Measurements from ENCODE around the gene NPAS2. TPM values are rescaled to one million over a fixed set of nuclear protein-coding genes. Genes with fewer than 3 reads are reported as not detected.

Gene NPAS2
- total and polyA plus RNA-seq, 2 of the 8 experiments (the other 6 are each of a cell fraction or from before 2014, with no cell fraction given): 1.8 to 1.9 TPM

GRCh38 chr2:100865816-100866460 lies 46.0 kb downstream of the NPAS2 start:
- H4K5ac ChIP-seq (ENCODE audit: insufficient read length, low read depth, low read length): no peak overlapping the region
- no peak overlapping the region for H3K18ac ChIP-seq (ENCODE audit: extremely low read depth, low read length)
- H3K79me2 ChIP-seq (ENCODE audit: control insufficient read depth in 1 of 2, insufficient read depth in 2 of 2, low read length in 2 of 2): no peaks in the 10 kb centered on the region
- H3K9me3 ChIP-seq (ENCODE audit: insufficient read depth in 2 of 2, low read depth in 1 of 2, low read length in 1 of 2): peaks cover 0 to 4% of the 10 kb centered on the region in 2 experiments; a peak in 1 of 4 replicates
- H3K14ac ChIP-seq (ENCODE audit: insufficient read length): no peak overlapping the region
- no peak overlapping the region for H3K4me2 ChIP-seq (ENCODE audit: insufficient read depth in 1 of 2, low read depth in 2 of 2, low read length in 2 of 2)
- no peak overlapping the region for H3K27ac ChIP-seq (ENCODE audit: low read depth, low read length)
- 89% methylated on average over 5 of the region's 5 CpGs; no CpG with 5 or more reads in 1 of the 2 experiments for WGBS, 2 experiments (ENCODE audit: extremely low coverage in 1 of 2, insufficient coverage in 1 of 2, insufficient read length in 1 of 2, insufficient replicate concordance in 2 of 2, low coverage in 1 of 2, low lambda C conversion rate in 2 of 2, missing lambda C conversion rate in 1 of 2)
- ChIA-PET POLR2A (ENCODE audit: partially characterized antibody) (no interaction called here), CTCF (ENCODE audit: partially characterized antibody) (no interaction called here)
- no peak overlapping the region for H3K4me3 ChIP-seq (ENCODE audit: extremely low read depth in 1 of 4, insufficient read depth in 2 of 4, low read depth in 3 of 4, low read length in 4 of 4)
- H3K9ac ChIP-seq (replicated peaks in 1 of 4; ENCODE audit: extremely low read depth in 1 of 4, low read depth in 3 of 4, low read length in 3 of 4): no peak overlapping the region
- H4K20me1 ChIP-seq (replicated peaks in 1 of 2; ENCODE audit: control insufficient read depth in 1 of 2, insufficient read depth in 2 of 2, low read length in 2 of 2): no peaks in the 10 kb centered on the region
- H2BK15ac ChIP-seq (ENCODE audit: low read length): no peak overlapping the region
- H2AFZ ChIP-seq (ENCODE audit: low read length): no peak overlapping the region
- no peak overlapping the region for H2AK5ac ChIP-seq (ENCODE audit: low read depth, low read length)
- no peak overlapping the region for H4K8ac ChIP-seq (ENCODE audit: extremely low read depth, insufficient read depth, low read length)
- H2BK12ac ChIP-seq (ENCODE audit: low read depth, low read length): no peak overlapping the region
- no peaks in the 10 kb centered on the region for H3K36me3 ChIP-seq (ENCODE audit: control insufficient read depth in 2 of 4, insufficient read depth in 4 of 4, low read length in 3 of 4)
- no peaks in the 10 kb centered on the region for H3K27me3 ChIP-seq (replicated peaks in 1 of 4; ENCODE audit: control insufficient read depth in 3 of 4, extremely low read depth in 1 of 4, insufficient read depth in 3 of 4, low read length in 3 of 4)
- H3K23ac ChIP-seq (ENCODE audit: insufficient read length): no peak overlapping the region
- no peak overlapping the region for H2BK5ac ChIP-seq (ENCODE audit: low read depth, low read length)
- DNase-seq (ENCODE audit: low read depth in 1 of 2, low spot score in 2 of 2) (no peak), FAIRE-seq (no peak)
- no peak overlapping the region for H2BK20ac ChIP-seq (ENCODE audit: low read length)
- H3K23me2 ChIP-seq (ENCODE audit: low read depth, low read length): no peaks in the 10 kb centered on the region
- no peak overlapping the region for H3K56ac ChIP-seq (replicated peaks; ENCODE audit: insufficient read length, low read depth, low read length)
- no peak overlapping the region for H3K4ac ChIP-seq (replicated peaks; ENCODE audit: insufficient read length, low read depth, low read length)
- H3K4me1 ChIP-seq (replicated peaks in 1 of 4; ENCODE audit: control insufficient read depth in 3 of 4, insufficient read depth in 4 of 4, low read length in 3 of 4): no peaks in the 10 kb centered on the region
- no peaks in the 10 kb centered on the region for H3K79me1 ChIP-seq (ENCODE audit: low read depth, low read length)
- no peak overlapping the region for H2BK120ac ChIP-seq (replicated peaks; ENCODE audit: low read depth, low read length)
- H4K91ac ChIP-seq (replicated peaks; ENCODE audit: insufficient read length, low read length): no peak overlapping the region
- TF ChIP-seq CEBPB (IDR thresholded peaks at IDR 0.05; ENCODE audit: low read depth, low read length) (no peak), FOSL1 (IDR thresholded peaks at IDR 0.05; ENCODE audit: insufficient read depth, low read depth, low read length) (no peak), SRF (IDR thresholded peaks at IDR 0.05; ENCODE audit: low read depth, low read length) (no peak), TEAD4 (IDR thresholded peaks at IDR 0.05; ENCODE audit: low read depth, low read length) (no peak), RNF2 (IDR thresholded peaks at IDR 0.05; ENCODE audit: borderline replicate concordance, low read depth, low read length, missing control alignments, poor library complexity, severe bottlenecking) (no peak), RAD21 (IDR thresholded peaks at IDR 0.05 in 1 of 2, conservative IDR thresholded peaks at IDR 0.05 in 1 of 2; ENCODE audit: low read depth in 2 of 2, low read length in 2 of 2) (no peak), SIN3A (conservative IDR thresholded peaks at IDR 0.05 in 1 of 2, IDR thresholded peaks at IDR 0.05 in 1 of 2; ENCODE audit: low read depth in 1 of 2, low read length in 2 of 2) (no peak)
- TF ChIP-seq, protein P1, sequence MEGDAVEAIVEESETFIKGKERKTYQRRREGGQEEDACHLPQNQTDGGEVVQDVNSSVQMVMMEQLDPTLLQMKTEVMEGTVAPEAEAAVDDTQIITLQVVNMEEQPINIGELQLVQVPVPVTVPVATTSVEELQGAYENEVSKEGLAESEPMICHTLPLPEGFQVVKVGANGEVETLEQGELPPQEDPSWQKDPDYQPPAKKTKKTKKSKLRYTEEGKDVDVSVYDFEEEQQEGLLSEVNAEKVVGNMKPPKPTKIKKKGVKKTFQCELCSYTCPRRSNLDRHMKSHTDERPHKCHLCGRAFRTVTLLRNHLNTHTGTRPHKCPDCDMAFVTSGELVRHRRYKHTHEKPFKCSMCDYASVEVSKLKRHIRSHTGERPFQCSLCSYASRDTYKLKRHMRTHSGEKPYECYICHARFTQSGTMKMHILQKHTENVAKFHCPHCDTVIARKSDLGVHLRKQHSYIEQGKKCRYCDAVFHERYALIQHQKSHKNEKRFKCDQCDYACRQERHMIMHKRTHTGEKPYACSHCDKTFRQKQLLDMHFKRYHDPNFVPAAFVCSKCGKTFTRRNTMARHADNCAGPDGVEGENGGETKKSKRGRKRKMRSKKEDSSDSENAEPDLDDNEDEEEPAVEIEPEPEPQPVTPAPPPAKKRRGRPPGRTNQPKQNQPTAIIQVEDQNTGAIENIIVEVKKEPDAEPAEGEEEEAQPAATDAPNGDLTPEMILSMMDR (IDR thresholded peaks at IDR 0.05; ENCODE audit: control extremely low read depth in 1 of 3, insufficient read depth in 1 of 3, low read depth in 1 of 3, low read length in 3 of 3): no peak
- TF ChIP-seq, protein P2, sequence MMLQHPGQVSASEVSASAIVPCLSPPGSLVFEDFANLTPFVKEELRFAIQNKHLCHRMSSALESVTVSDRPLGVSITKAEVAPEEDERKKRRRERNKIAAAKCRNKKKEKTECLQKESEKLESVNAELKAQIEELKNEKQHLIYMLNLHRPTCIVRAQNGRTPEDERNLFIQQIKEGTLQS (IDR thresholded peaks at IDR 0.05; ENCODE audit: insufficient read depth, low read depth, low read length): no peak

All from H1 (cell line).